ENCODE measurements around the gene NCS1.

- TF ChIP-seq CTCF (IDR thresholded peaks at IDR 0.05; ENCODE audit: low read depth, low read length, poor library complexity, severe bottlenecking) = no peak
- no peak for TF ChIP-seq EZH2phosphoT487 (IDR thresholded peaks at IDR 0.05; ENCODE audit: borderline replicate concordance, low read length)
Measured at GRCh38 chr9:130265431-130266235, 93.4 kb downstream of the NCS1 start, which contains the start of gene HMCN2.

All from DOHH2 (cell line).